Liver (tissue), 9 donors: ENCODE results near the gene NYAP2. TPM values are rescaled to one million over a fixed set of nuclear protein-coding genes. Genes with fewer than 3 reads are reported as not detected.

Experiments
- DNase-seq: peaks from one replicate; pipeline ENCODE4 v3.0.0-alpha.2; 2017; ENCODE audit warnings: low spot score
- H3K27ac ChIP-seq, 2 donors: one replicate each; pipeline ENCODE4 v1.7.0; 2013; ENCODE audit warnings: inconsistent platforms in 2 of 2, low read length in 2 of 2, control low read depth in 1 of 2, low read depth in 1 of 2, mild to moderate bottlenecking in 1 of 2
- H3K27me3 ChIP-seq, 4 donors: one replicate each; pipeline versions ENCODE4 v1.6.1 to v1.7.0; 2013; ENCODE audit warnings: low read length in 3 of 4, inconsistent platforms in 1 of 4, mild to moderate bottlenecking in 1 of 4, moderate library complexity in 1 of 4; ENCODE audit not compliant: control insufficient read depth in 4 of 4, insufficient read depth in 4 of 4
- H3K36me3 ChIP-seq, 4 donors: one replicate each; pipeline versions ENCODE4 v1.6.1 to v1.7.0; 2013; ENCODE audit warnings: low read length in 3 of 4, mild to moderate bottlenecking in 3 of 4, low read depth in 1 of 4, moderate library complexity in 1 of 4; ENCODE audit not compliant: control insufficient read depth in 4 of 4, insufficient read depth in 3 of 4
- H3K4me1 ChIP-seq, 4 donors: one replicate each; pipeline versions ENCODE4 v1.6.1 to v1.7.0; 2013; ENCODE audit warnings: low read length in 3 of 4, mild to moderate bottlenecking in 3 of 4, moderate library complexity in 1 of 4; ENCODE audit not compliant: control insufficient read depth in 4 of 4, insufficient read depth in 4 of 4
- H3K4me3 ChIP-seq, 3 donors: one replicate each; pipeline versions ENCODE4 v1.6.1 to v1.7.0; 2013; ENCODE audit warnings: low read length in 3 of 3, control low read depth in 1 of 3, low read depth in 1 of 3, mild to moderate bottlenecking in 1 of 3
- H3K9ac ChIP-seq, 2 donors: one replicate each; pipeline ENCODE4 v1.7.0; 2013; ENCODE audit warnings: low read length in 2 of 2, mild to moderate bottlenecking in 2 of 2, moderate library complexity in 2 of 2, control low read depth in 1 of 2, low read depth in 1 of 2
- H3K9me3 ChIP-seq, 4 donors: one replicate each; pipeline versions ENCODE4 v1.6.1 to v1.7.0; 2013; ENCODE audit warnings: low read length in 3 of 4; ENCODE audit not compliant: control insufficient read depth in 4 of 4
- EGR1 ChIP-seq, 2 donors: IDR thresholded peaks; 2 replicates each; pipeline ENCODE4 v1.6.1; 2016 to 2018; ENCODE audit warnings: antibody characterized with exemption in 2 of 2, low read depth in 2 of 2
- FOXA1 ChIP-seq: IDR thresholded peaks from 2 replicates; pipeline ENCODE4 v1.6.1; 2016; ENCODE audit warnings: antibody characterized with exemption
- GABPA ChIP-seq, 2 donors: IDR thresholded peaks in 1 of 2; conservative IDR thresholded peaks in 1 of 2; 2 replicates each; pipeline ENCODE4 v1.6.1; 2016; ENCODE audit warnings: antibody characterized with exemption in 2 of 2, mild to moderate bottlenecking in 1 of 2, moderate library complexity in 1 of 2
- HNF4A ChIP-seq, 2 donors: conservative IDR thresholded peaks; 2 replicates each; pipeline ENCODE4 v1.6.1; 2016; ENCODE audit warnings: antibody characterized with exemption in 2 of 2, mild to moderate bottlenecking in 2 of 2
- HNF4G ChIP-seq: IDR thresholded peaks from 2 replicates; pipeline ENCODE4 v1.6.1; 2016; ENCODE audit warnings: antibody characterized with exemption
- JUND ChIP-seq, 2 donors: IDR thresholded peaks; 2 replicates each; pipeline ENCODE4 v1.6.1; 2016; ENCODE audit warnings: antibody characterized with exemption in 2 of 2
- NR2F2 ChIP-seq: IDR thresholded peaks from 2 replicates; pipeline ENCODE4 v1.6.1; 2016; ENCODE audit warnings: antibody characterized with exemption
- RAD21 ChIP-seq, 2 donors: IDR thresholded peaks; 2 replicates each; pipeline ENCODE4 v1.6.1; 2016; ENCODE audit warnings: antibody characterized with exemption in 2 of 2, mild to moderate bottlenecking in 2 of 2
- RXRA ChIP-seq, 2 donors: IDR thresholded peaks; 2 replicates each; pipeline ENCODE4 v1.6.1; 2017 to 2018; ENCODE audit warnings: antibody characterized with exemption in 2 of 2, mild to moderate bottlenecking in 1 of 2
- SP1 ChIP-seq: IDR thresholded peaks from 2 replicates; pipeline ENCODE4 v1.6.1; 2018; ENCODE audit warnings: antibody characterized with exemption, mild to moderate bottlenecking
- TAF1 ChIP-seq: conservative IDR thresholded peaks from 2 replicates; pipeline ENCODE4 v1.6.1; 2016; ENCODE audit warnings: antibody characterized with exemption, mild to moderate bottlenecking
- YY1 ChIP-seq: IDR thresholded peaks from 2 replicates; pipeline ENCODE4 v1.6.1; 2016; ENCODE audit warnings: antibody characterized with exemption, mild to moderate bottlenecking
- WGBS: extraction: QIAGEN DNeasy Blood & Tissue Kit; methylation state at CpG from one replicate; pipeline ENCODE4 v1.1.7; 2013; 5-methylcytosine and 5-hydroxymethylcytosine counted together
- polyA plus RNA-seq, 2 donors: library from polyadenylated mRNA; stranded (reverse) in 1 of 2; unstranded in 1 of 2; fragments of 200-250 nt in 1 of 2; fragments of >200 nt in 1 of 2; fragmentation: Nextera tagmentation in 1 of 2; extraction: Ambion mirVana in 1 of 2; gene quantifications; one replicate each; pipeline versions ENCODE4 v1.2.1 to v1.2.3, GENCODE V29; 2013 to 2015
- total RNA-seq, 2 donors: library from RNA; depleted of rRNA; stranded (reverse); fragments of >200 nt; gene quantifications; one replicate each; pipeline ENCODE4 v1.2.3, GENCODE V29; 2014
- TF ChIP-seq, protein P1 (sequence below): fragments of 150-350 bp; IDR thresholded peaks from 2 replicates; pipeline ENCODE4 v1.5.1; 2017; ENCODE audit warnings: improper control_type of control experiment, low read depth, low read length; ENCODE audit not compliant: missing input control
- TF ChIP-seq, protein P2 (sequence below): IDR thresholded peaks from 2 replicates; pipeline ENCODE4 v1.6.1; 2016; ENCODE audit warnings: antibody characterized with exemption
- TF ChIP-seq, protein P3 (sequence below): IDR thresholded peaks from 2 replicates; pipeline ENCODE4 v1.6.1; 2016; ENCODE audit warnings: antibody characterized with exemption, mild to moderate bottlenecking
- TF ChIP-seq, protein P4 (sequence below): IDR thresholded peaks from 2 replicates; pipeline ENCODE4 v1.6.1; 2016; ENCODE audit warnings: antibody characterized with exemption
- donor health status: healthy.
- donor health status: healthy.
- donor health status: healthy.
- donor health status: healthy.
- donor health status: healthy.

Gene NYAP2
- total and polyA plus RNA-seq, 4 donors: not detected

DNA sequence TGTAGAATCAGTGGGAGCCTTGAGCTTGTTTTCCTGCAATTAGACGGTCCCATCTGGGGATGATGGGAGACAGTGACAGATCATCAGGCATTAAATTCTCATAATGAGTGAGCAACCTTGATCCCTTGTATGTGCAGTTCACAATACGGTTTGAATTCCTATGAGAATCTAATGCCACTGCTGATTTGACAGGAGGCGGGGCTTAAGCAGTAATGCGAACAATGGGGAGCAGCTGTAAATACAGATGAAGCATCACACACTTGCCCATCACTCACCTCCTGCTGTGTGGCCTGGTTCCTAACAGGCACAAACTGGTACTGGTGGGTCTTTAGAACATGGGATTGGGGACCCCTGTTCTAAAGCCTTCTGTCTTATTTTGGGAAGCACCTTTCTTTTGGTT, 17.9 kb upstream of the NYAP2 start:
- Histone ChIP-seq H3K4me1 (no peaks in the 10 kb centered on the region), H3K4me3 (no peak overlapping the region), H3K27ac (no peak overlapping the region), H3K27me3 (no peaks in the 10 kb centered on the region), H3K9me3 (no peaks in the 10 kb centered on the region), H3K36me3 (no peaks in the 10 kb centered on the region), H3K9ac (no peak overlapping the region)
- 85% methylated on average over 4 of the region's 4 CpGs for WGBS
- TF ChIP-seq NR2F2 (no peak), JUND (IDR thresholded peaks at IDR 0.05) (no peak), GABPA (IDR thresholded peaks at IDR 0.05 in 1 of 2, conservative IDR thresholded peaks at IDR 0.05 in 1 of 2) (no peak), YY1 (no peak), HNF4A (conservative IDR thresholded peaks at IDR 0.05) (no peak), FOXA1 (no peak), SP1 (no peak), EGR1 (IDR thresholded peaks at IDR 0.05; ENCODE audit: low read depth in 2 of 2) (no peak)
- TF ChIP-seq, protein P1, sequence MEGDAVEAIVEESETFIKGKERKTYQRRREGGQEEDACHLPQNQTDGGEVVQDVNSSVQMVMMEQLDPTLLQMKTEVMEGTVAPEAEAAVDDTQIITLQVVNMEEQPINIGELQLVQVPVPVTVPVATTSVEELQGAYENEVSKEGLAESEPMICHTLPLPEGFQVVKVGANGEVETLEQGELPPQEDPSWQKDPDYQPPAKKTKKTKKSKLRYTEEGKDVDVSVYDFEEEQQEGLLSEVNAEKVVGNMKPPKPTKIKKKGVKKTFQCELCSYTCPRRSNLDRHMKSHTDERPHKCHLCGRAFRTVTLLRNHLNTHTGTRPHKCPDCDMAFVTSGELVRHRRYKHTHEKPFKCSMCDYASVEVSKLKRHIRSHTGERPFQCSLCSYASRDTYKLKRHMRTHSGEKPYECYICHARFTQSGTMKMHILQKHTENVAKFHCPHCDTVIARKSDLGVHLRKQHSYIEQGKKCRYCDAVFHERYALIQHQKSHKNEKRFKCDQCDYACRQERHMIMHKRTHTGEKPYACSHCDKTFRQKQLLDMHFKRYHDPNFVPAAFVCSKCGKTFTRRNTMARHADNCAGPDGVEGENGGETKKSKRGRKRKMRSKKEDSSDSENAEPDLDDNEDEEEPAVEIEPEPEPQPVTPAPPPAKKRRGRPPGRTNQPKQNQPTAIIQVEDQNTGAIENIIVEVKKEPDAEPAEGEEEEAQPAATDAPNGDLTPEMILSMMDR: no peak
- TF ChIP-seq, protein P2, sequence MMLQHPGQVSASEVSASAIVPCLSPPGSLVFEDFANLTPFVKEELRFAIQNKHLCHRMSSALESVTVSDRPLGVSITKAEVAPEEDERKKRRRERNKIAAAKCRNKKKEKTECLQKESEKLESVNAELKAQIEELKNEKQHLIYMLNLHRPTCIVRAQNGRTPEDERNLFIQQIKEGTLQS: no peak
- TF ChIP-seq, protein P3, sequence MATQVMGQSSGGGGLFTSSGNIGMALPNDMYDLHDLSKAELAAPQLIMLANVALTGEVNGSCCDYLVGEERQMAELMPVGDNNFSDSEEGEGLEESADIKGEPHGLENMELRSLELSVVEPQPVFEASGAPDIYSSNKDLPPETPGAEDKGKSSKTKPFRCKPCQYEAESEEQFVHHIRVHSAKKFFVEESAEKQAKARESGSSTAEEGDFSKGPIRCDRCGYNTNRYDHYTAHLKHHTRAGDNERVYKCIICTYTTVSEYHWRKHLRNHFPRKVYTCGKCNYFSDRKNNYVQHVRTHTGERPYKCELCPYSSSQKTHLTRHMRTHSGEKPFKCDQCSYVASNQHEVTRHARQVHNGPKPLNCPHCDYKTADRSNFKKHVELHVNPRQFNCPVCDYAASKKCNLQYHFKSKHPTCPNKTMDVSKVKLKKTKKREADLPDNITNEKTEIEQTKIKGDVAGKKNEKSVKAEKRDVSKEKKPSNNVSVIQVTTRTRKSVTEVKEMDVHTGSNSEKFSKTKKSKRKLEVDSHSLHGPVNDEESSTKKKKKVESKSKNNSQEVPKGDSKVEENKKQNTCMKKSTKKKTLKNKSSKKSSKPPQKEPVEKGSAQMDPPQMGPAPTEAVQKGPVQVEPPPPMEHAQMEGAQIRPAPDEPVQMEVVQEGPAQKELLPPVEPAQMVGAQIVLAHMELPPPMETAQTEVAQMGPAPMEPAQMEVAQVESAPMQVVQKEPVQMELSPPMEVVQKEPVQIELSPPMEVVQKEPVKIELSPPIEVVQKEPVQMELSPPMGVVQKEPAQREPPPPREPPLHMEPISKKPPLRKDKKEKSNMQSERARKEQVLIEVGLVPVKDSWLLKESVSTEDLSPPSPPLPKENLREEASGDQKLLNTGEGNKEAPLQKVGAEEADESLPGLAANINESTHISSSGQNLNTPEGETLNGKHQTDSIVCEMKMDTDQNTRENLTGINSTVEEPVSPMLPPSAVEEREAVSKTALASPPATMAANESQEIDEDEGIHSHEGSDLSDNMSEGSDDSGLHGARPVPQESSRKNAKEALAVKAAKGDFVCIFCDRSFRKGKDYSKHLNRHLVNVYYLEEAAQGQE: no peak
- DNase-seq: no peak

DNA sequence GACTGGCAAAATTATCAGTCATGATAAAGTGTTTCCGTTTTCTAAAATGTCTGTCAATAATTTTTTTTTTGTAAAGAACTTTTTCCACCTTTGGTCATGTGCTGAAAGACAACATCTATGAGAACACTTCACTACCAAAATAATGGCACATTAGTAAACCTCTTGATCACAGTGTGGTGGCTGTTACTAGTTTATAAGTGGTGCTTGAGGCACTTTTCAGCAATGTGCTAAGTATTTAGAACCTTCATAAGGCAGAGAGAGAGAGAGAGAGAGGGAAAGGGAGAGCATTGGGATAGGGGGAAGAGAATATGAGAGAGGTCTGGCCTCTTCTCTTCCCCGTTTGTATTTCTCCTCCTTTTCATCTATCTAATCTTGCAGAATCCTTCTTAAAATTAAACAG, 1.1 kb upstream of the NYAP2 start:
- H3K4me1 ChIP-seq: no peaks in the 10 kb centered on the region
- H3K9me3 ChIP-seq: no peaks in the 10 kb centered on the region
- no peaks in the 10 kb centered on the region for H3K27me3 ChIP-seq
- H3K9ac ChIP-seq: no peak overlapping the region
- WGBS: 40% methylated on average over 2 of the region's 2 CpGs
- no peak for DNase-seq
- H3K4me3 ChIP-seq: no peak overlapping the region
- H3K27ac ChIP-seq: no peak overlapping the region
- TF ChIP-seq GABPA (IDR thresholded peaks at IDR 0.05 in 1 of 2, conservative IDR thresholded peaks at IDR 0.05 in 1 of 2) (no peak), JUND (IDR thresholded peaks at IDR 0.05) (no peak), YY1 (no peak), RAD21 (IDR thresholded peaks at IDR 0.05) (no peak), HNF4A (conservative IDR thresholded peaks at IDR 0.05) (no peak), EGR1 (IDR thresholded peaks at IDR 0.05; ENCODE audit: low read depth in 2 of 2) (no peak), RXRA (IDR thresholded peaks at IDR 0.05) (no peak), FOXA1 (no peak), HNF4G (no peak), TAF1 (no peak)
- TF ChIP-seq, protein P1: no peak
- TF ChIP-seq, protein P2: no peak
- TF ChIP-seq, protein P4, sequence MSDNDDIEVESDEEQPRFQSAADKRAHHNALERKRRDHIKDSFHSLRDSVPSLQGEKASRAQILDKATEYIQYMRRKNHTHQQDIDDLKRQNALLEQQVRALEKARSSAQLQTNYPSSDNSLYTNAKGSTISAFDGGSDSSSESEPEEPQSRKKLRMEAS: no peak
- H3K36me3 ChIP-seq: no peaks in the 10 kb centered on the region
